Testis (tissue), 3 donors: ENCODE data around the gene SNX14. TPM values are rescaled to one million over a fixed set of nuclear protein-coding genes. Genes with fewer than 3 reads are reported as not detected.
A peak's percentile ranks its signal among the peaks of the same experiment; 100 is the strongest.
"Not testable (repeated sequence)": the region's sequence is repeated elsewhere in the genome, so short reads cannot be mapped to it uniquely, and the experiment has no call there.

Experiments used
- DNase-seq: peaks from one replicate; pipeline ENCODE4 v3.0.0-alpha.2; 2019
- H3K27ac ChIP-seq, 2 donors: fragments of 200-600 bp; sonication (generic); one replicate each; pipeline ENCODE4 v1.5.1; 2019
- H3K27me3 ChIP-seq: fragments of 200-600 bp; sonication (generic); one replicate; pipeline ENCODE4 v1.5.1; 2019
- H3K36me3 ChIP-seq: fragments of 200-600 bp; sonication (generic); one replicate; pipeline ENCODE4 v1.5.1; 2017; ENCODE audit warnings: low read depth; ENCODE audit errors: missing control alignments
- H3K4me1 ChIP-seq: fragments of 200-600 bp; sonication (generic); one replicate; pipeline ENCODE4 v1.5.1; 2019
- H3K4me3 ChIP-seq, 2 donors: fragments of 200-600 bp; sonication (generic); one replicate each; pipeline ENCODE4 v1.5.1; 2017 to 2019
- H3K9me3 ChIP-seq: fragments of 200-600 bp; sonication (generic); one replicate; pipeline ENCODE4 v1.5.1; 2017
- POLR2A ChIP-seq: fragments of 450-650 bp; IDR thresholded peaks from one replicate; pipeline ENCODE4 v1.6.1; 2017; ENCODE audit warnings: antibody characterized with exemption, mild to moderate bottlenecking, moderate library complexity
- WGBS, 2 donors: methylation state at CpG; one replicate each; pipeline ENCODE4 v1.1.5; 2018; 5-methylcytosine and 5-hydroxymethylcytosine counted together
- intact Hi-C: fragments of 100-400 bp; cut with DNase I; formaldehyde crosslinking; loops from one replicate; pipeline ENCODE4 v1.15.1; 2023; ENCODE audit warnings: low total_unique reads
- polyA plus RNA-seq: library from polyadenylated mRNA; stranded (reverse); fragments of 350-450 nt; fragmentation: Illumina TruSeq; extraction: RNeasy Lipid Tissue Mini Kit (QIAGEN cat#74804); gene quantifications from one replicate; pipeline ENCODE4 v1.2.3, GENCODE V29; 2014; ENCODE audit warnings: low read depth, low replicate concordance; ENCODE audit not compliant: insufficient read depth
- total RNA-seq, 2 donors: library from RNA; depleted of rRNA; stranded (reverse); fragments of >200 nt; gene quantifications; one replicate each; pipeline ENCODE4 v1.2.3, GENCODE V29; 2016
- TF ChIP-seq, protein P1 (sequence below), 3 experiments: fragments of 450-650 bp in 2 of 3; fragments of 200-600 bp in 1 of 3; sonication (generic) in 1 of 3; IDR thresholded peaks; one replicate each; pipeline ENCODE4 v1.5.1; 2016 to 2019; ENCODE audit warnings: antibody characterized with exemption in 3 of 3, mild to moderate bottlenecking in 2 of 3, moderate library complexity in 1 of 3

The SNX14 gene
- total and polyA plus RNA-seq, 3 donors from 2014 or later = 108 to 170 (median 142) TPM

DNA sequence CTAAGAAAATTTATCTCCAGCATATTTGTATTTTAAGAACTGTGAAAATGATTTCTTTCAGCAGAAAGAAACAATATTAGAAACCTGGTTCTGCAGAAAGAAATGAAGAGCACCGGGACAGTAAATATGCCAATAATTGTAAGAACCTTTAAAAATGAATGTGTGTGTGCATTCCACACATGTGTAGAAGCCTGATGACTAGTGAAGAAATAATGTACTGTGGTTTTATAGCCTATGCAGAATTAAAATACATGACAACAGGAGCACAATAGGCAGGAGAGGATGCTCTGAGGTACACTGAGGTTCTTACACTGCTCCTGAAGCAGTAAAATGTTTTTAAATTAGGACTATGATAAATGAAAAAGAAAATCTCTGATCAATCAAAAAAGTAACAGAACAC, 48.9 kb downstream of the SNX14 start:
- intact Hi-C loops = no loop called here
- Histone ChIP-seq H3K27ac (no peak overlapping the region), H3K4me3 (no peak overlapping the region), H3K36me3 (no peaks in the 10 kb centered on the region), H3K27me3 (no peaks in the 10 kb centered on the region), H3K9me3 (no peaks in the 10 kb centered on the region), H3K4me1 (no peaks in the 10 kb centered on the region)
- TF ChIP-seq, protein P1, sequence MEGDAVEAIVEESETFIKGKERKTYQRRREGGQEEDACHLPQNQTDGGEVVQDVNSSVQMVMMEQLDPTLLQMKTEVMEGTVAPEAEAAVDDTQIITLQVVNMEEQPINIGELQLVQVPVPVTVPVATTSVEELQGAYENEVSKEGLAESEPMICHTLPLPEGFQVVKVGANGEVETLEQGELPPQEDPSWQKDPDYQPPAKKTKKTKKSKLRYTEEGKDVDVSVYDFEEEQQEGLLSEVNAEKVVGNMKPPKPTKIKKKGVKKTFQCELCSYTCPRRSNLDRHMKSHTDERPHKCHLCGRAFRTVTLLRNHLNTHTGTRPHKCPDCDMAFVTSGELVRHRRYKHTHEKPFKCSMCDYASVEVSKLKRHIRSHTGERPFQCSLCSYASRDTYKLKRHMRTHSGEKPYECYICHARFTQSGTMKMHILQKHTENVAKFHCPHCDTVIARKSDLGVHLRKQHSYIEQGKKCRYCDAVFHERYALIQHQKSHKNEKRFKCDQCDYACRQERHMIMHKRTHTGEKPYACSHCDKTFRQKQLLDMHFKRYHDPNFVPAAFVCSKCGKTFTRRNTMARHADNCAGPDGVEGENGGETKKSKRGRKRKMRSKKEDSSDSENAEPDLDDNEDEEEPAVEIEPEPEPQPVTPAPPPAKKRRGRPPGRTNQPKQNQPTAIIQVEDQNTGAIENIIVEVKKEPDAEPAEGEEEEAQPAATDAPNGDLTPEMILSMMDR (IDR thresholded peaks at IDR 0.05) = no peak
- TF ChIP-seq POLR2A = no peak
- DNase-seq = no peak
- WGBS, 2 donors = 93 to 96% methylated on average over 1 of the region's 1 CpG

DNA sequence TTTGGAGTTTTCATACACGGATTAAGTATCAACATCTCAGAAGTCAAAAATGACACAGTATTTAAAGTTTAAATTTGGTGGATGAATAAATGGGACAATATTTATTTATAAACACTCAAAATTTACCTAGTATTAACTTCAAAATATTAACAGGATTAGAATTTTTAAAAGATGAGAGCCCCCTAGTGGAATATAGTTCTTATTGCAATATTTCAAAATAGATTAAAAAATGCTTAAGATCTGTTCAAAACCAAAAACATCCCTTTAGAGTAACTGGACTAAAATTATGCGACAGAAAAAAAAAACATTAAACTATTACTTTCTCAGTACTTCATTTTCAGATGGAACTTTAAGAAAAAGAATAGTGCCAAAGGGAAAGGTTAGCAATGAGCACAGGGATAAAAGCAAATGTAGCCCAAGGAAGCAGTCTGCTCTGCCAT, 56.6 kb downstream of the SNX14 start:
- Histone ChIP-seq H3K27me3 (no peaks in the 10 kb centered on the region), H3K9me3 (no peaks in the 10 kb centered on the region), H3K4me3 (no peak overlapping the region), H3K36me3 (no peaks in the 10 kb centered on the region), H3K27ac (no peak overlapping the region), H3K4me1 (no peaks in the 10 kb centered on the region)
- 48 to 58% methylated on average over 2 of the region's 2 CpGs for WGBS, 2 donors
- DNase-seq = no peak
- no peak for TF ChIP-seq POLR2A
- TF ChIP-seq, protein P1 (IDR thresholded peaks at IDR 0.05) = peak in 1 of 3 experiments; percentile 85
- intact Hi-C loops = no loop called here

DNA sequence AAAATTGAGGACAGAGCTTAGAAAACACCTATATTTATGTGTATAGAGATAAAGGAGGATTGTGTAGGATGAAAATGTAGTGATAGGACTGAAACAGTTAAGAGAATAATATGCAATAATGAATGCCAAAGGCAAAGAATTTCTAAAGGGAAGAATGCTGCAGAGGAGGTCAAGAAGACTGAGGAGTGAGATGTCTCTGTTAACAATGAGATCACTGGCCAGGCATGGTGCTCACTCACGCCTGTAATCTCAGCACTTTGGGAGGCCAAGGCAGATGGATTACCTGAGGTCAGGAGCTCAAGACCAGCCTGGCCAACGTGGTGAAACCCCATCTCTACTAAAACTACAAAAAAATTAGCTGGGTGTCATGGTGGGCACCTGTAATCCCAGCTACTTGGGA, 69.4 kb downstream of the SNX14 start:
- H3K36me3 ChIP-seq, H3K4me3 ChIP-seq, H3K4me1 ChIP-seq, DNase-seq, H3K27ac ChIP-seq, H3K9me3 ChIP-seq, intact Hi-C loops, H3K27me3 ChIP-seq: not testable (repeated sequence)
- WGBS, 2 donors = 91% methylated on average over 2 of the region's 2 CpGs

DNA sequence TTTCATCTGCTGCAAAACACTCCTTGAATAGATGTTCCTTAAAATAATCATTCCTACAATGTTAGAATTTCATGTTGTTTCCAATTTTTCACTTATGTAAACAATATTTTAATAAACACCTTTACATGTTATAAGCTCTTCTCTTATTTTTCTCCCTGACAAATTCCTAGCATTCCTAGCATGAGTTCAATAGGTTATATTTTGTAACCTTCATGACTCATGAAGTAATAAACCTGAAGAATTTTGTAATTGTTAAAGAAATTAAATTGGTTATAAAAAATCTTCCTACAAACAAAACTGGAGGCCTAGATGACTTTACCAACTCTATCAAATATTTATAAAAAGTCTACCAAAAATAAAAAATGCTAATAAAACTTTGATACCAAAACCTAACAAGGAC, 77.5 kb downstream of the SNX14 start:
- Histone ChIP-seq H3K36me3 (no peaks in the 10 kb centered on the region), H3K9me3 (no peaks in the 10 kb centered on the region), H3K4me1 (no peaks in the 10 kb centered on the region), H3K27me3 (no peaks in the 10 kb centered on the region), H3K27ac (no peak overlapping the region), H3K4me3 (no peak overlapping the region)
- TF ChIP-seq POLR2A = no peak
- TF ChIP-seq, protein P1 (IDR thresholded peaks at IDR 0.05) = no peak
- intact Hi-C loops = no loop called here
- no peak for DNase-seq

DNA sequence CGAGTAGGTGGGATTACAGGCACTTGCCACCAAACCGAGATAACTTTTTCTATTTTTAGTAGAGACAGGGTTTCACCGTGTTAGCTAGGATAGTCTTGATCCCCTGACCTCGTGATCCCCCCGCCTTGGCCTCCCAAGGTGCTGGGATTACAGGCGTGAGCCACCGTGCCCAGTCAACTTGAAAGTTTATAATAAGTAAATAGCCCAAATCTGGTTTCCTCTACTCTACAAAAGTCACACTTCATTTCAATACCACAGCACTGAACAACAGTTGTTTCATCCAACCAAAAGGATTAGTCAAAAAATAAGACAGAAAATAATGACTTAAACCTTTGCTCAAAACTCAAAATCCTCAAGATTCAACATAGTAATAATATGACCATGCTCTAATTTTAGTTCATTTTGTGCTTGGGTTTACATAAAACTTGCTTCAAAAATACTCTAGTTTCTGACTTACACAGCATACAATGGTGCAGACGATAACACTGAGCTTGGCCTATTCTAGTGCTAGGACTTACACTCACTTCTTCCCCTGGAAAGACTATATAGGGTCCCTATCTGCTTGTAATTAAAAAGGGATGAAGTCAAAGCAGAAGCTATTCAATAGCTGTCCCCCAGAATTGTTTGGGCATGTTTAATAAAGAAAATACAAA, 87.1 kb downstream of the SNX14 start:
- Histone ChIP-seq H3K4me3 (no peak overlapping the region), H3K9me3 (no peaks in the 10 kb centered on the region), H3K27me3 (no peaks in the 10 kb centered on the region), H3K4me1 (no peaks in the 10 kb centered on the region), H3K36me3 (no peaks in the 10 kb centered on the region), H3K27ac (no peak overlapping the region)
- WGBS, 2 donors = 91 to 95% methylated on average over 8 of the region's 8 CpGs
- DNase-seq = no peak
- intact Hi-C loops = no loop called here
- TF ChIP-seq POLR2A = no peak
- TF ChIP-seq, protein P1 (IDR thresholded peaks at IDR 0.05) = no peak
